22Rv1 (cell line): Measurements from ENCODE around the gene AMOTL2.

Source experiments
- H3K27ac ChIP-seq: fragments of 450-650 bp; 2 replicates; pipeline ENCODE4 v1.5.1; 2017
- ZFX ChIP-seq: fragments of 450-650 bp; IDR thresholded peaks from 2 replicates; pipeline ENCODE4 v1.6.1; 2017; ENCODE audit warnings: antibody characterized with exemption, borderline replicate concordance
- TF ChIP-seq, protein P1 (sequence below): fragments of 450-650 bp; IDR thresholded peaks from 2 replicates; pipeline ENCODE4 v1.5.1; 2017; ENCODE audit warnings: mild to moderate bottlenecking

Gene AMOTL2

DNA sequence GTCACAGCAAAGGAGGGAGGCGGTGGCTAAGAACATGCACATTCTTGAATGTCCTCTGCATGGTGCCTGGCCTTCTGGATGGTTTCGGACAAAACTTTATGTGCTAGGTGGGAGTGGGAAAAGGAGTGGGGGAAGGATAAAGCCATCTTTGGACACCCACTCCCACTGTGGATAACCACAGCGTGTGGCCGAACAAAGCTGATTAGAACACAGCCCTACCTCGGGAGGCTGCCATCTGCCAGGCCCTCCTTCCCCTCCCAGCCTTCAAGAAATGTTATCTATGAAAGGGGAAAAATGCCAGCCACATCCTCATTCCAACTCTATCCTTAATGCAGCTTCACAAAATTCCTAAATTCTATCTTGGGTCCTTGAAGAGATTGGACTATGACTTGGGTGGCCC is 18.8 kb downstream of the AMOTL2 start:
- no peak for TF ChIP-seq ZFX
- TF ChIP-seq, protein P1, sequence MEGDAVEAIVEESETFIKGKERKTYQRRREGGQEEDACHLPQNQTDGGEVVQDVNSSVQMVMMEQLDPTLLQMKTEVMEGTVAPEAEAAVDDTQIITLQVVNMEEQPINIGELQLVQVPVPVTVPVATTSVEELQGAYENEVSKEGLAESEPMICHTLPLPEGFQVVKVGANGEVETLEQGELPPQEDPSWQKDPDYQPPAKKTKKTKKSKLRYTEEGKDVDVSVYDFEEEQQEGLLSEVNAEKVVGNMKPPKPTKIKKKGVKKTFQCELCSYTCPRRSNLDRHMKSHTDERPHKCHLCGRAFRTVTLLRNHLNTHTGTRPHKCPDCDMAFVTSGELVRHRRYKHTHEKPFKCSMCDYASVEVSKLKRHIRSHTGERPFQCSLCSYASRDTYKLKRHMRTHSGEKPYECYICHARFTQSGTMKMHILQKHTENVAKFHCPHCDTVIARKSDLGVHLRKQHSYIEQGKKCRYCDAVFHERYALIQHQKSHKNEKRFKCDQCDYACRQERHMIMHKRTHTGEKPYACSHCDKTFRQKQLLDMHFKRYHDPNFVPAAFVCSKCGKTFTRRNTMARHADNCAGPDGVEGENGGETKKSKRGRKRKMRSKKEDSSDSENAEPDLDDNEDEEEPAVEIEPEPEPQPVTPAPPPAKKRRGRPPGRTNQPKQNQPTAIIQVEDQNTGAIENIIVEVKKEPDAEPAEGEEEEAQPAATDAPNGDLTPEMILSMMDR = no peak
- no peak overlapping the region for H3K27ac ChIP-seq

DNA sequence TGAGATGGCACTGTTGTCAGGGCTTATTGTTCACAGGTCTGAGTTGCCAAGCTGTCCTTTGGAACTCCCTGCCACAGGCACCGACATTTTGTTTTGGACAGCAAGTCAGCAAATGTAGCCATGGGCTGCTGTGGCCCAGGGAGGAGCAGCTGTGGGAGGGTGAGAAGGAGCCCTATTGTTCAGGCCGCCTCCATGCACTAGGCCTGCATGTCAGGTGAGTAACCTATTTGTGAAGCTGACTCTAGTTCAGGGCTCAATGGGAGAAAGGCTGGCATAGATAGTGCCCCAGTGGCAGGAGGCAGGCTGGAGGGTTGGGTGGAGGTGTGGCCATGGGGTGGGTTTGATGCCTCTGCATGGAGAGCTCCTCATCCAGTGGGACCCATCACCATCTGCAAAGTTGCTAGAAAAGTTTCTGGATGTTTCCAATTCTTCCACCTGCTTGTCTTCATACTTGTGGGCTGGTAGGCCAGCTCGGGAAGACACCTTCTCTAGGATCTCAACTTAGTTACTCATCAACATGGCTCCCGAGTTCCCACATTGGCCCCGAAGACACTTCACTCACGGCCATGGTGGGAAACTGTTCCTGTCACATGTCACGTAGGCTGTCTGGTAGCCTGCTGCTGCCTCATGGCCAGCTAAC is 19.5 kb downstream of the AMOTL2 start:
- no peak overlapping the region for H3K27ac ChIP-seq
- TF ChIP-seq, protein P1 = no peak
- no peak for TF ChIP-seq ZFX

DNA sequence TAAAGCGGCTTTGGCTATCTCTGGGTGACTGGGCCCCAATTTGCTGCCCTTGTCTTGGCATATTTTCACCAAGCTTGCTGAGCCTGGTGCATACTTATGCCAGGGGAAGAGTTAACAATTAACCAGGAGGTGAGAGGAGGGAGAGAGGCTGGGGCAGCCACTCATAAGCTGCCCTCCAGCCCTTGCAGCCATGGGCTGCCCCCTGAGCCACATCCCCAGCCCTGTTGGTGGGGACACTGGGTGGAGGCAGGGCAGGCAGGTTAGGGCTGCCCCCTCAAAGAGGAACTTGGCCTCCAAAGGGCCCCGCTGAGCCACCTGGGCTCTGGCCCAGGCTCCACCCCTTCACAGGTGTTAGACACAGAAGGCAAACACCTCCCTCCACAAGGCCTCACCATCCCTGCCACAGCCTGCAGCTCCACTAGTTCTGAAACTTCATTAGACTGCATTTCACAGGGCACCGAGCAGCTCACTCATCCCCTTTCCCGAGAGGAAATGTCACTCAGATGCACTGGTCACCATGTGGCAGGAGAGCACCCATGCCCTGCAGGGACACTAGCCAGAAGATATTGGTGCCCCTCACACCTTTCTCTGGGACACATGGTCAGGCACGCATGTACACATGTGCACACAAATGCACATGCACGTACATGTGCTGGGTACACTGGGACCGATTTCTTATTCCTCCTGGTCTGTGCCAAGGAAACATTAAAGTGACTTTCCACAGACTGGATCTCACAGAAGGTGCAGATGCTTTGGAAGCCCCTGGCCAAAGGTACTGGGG is 20.2 kb downstream of the AMOTL2 start:
- no peak overlapping the region for H3K27ac ChIP-seq
- no peak for TF ChIP-seq ZFX
- TF ChIP-seq, protein P1 = no peak

DNA sequence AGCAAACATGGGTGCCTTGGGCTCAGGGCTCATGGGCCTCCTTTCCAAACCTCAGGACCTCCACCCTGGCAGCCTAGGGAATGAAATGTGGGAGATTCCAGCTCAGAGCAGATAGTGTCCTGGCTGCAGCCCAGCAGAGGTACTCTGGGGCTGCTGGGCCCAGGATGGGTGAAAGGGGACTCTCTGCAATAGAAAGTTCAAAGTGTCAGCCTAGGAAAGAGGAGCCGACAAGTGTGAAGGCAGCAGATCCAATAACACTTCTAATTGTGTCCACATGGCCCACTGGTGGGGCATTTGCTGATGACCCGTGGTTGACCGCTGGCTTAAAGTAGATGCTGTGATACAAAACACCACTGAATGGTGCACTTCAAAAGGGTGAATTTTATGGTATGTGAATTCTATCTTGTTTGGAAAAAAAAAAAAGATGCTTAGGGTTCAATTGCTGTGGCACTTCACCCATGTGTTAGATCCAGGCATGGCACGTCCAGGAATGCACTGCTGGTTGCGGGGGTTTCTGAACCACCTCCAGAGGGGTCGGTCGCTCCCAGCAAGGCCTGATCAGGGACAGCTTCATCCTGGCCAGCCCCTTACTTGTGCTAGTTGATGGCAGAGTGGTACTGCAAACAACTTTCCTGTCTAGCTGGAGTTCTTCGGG is 20.9 kb downstream of the AMOTL2 start:
- H3K27ac ChIP-seq = no peak overlapping the region
- TF ChIP-seq ZFX = no peak
- TF ChIP-seq, protein P1 = no peak

DNA sequence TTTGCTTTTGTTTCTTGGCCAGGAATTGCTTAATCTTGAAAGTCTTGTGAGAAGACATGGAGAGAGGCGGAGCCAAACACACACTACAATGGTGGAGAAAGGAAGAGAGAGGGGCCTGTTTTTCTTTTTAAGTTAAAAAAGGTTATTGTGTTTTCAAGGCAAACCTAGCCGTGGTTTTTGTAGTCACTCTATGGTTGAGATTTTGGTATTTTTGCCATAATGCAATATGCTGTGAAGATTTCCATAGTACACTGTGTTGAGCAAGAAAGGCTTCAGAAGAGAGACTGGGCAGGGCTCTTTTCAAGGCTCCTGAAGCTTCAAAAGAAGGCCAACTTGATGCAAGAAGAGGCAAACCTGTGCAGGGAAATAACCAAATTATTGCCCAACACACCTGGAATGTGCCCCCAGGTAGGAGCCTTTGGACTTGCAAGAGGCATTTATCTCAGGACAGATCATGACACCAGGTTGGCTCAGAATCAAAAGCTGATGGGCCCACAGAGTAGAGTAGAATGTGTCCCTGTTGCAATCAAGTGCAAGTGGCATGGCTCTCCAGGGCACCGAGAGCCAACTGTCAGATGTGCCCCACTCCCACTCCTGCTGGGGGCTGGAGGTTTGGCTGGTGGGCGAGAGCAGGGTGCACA is 22.1 kb downstream of the AMOTL2 start:
- TF ChIP-seq ZFX = no peak
- TF ChIP-seq, protein P1 = no peak
- H3K27ac ChIP-seq = no peak overlapping the region

DNA sequence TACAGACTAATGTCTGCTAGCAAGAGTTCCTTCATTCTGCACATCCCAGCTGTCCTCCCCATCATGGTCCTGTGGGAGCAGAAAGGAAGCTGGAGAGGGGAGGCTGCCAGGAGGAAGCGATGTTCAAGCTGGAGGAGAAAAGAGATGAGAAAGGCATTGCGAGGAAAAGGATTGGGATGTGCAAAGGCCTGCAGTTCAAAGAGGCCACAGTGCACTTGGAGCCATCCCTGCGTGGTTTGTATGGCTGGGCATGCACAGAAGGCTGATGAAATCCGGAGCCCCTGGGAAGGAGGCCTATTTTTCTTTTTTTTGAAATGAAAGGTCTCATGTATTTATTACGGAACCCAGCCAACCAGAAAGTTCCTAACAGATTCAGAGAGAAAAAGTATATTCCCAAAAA is 22.8 kb downstream of the AMOTL2 start:
- H3K27ac ChIP-seq = no peak overlapping the region

More for the DNA sequence above, 22.8 kb downstream of the AMOTL2 start:
- TF ChIP-seq, protein P1 = no peak
- TF ChIP-seq ZFX = no peak
